SK-N-SH treated with all-trans-retinoic acid at 6 μM for 48 hours (cell line): ENCODE results near the gene HOOK2.
A peak's percentile ranks its signal among the peaks of the same experiment; 100 is the strongest.

Experiments used
- ATAC-seq: fragments of 200-7000 bp; cut with Tn5 transposase; 3 replicates; pipeline ENCODE4 v1.9.1; 2020; ENCODE audit warnings: mild to moderate bottlenecking, moderate library complexity
- ARNTL ChIP-seq: fragments of 450-650 bp; formaldehyde crosslinking; IDR thresholded peaks from 2 replicates; pipeline ENCODE4 v1.5.0; 2020; ENCODE audit warnings: low read depth, mild to moderate bottlenecking, moderate library complexity, borderline replicate concordance
- BACH2 ChIP-seq: fragments of 250-450 bp; sonication (Bioruptor Pico); IDR thresholded peaks from 2 replicates; pipeline ENCODE4 v1.9.0; 2021; ENCODE audit warnings: mild to moderate bottlenecking, borderline replicate concordance
- CSDC2 ChIP-seq: fragments of 250-450 bp; sonication (Bioruptor Pico); IDR thresholded peaks from 2 replicates; pipeline ENCODE4 v1.5.0; 2020; ENCODE audit warnings: mild to moderate bottlenecking, moderate library complexity
- CSRNP3 ChIP-seq: fragments of 250-450 bp; sonication (Bioruptor Pico); IDR thresholded peaks from 2 replicates; pipeline ENCODE4 v1.5.1; 2021; ENCODE audit warnings: mild to moderate bottlenecking, moderate library complexity
- ESRRG ChIP-seq: fragments of 250-450 bp; sonication (Bioruptor Pico); IDR thresholded peaks from 2 replicates; pipeline ENCODE4 v1.6.1; 2021; ENCODE audit warnings: mild to moderate bottlenecking
- GLIS3 ChIP-seq: fragments of 250-450 bp; sonication (Bioruptor Pico); IDR thresholded peaks from 2 replicates; pipeline ENCODE4 v1.5.0; 2020; ENCODE audit warnings: mild to moderate bottlenecking, moderate library complexity
- ISL1 ChIP-seq: fragments of 250-450 bp; sonication (Bioruptor Pico); IDR thresholded peaks from 2 replicates; pipeline ENCODE4 v2.1.2; 2022; ENCODE audit warnings: mild to moderate bottlenecking, moderate library complexity
- OSR1 ChIP-seq: fragments of 250-450 bp; sonication (Bioruptor Pico); IDR thresholded peaks from 2 replicates; pipeline ENCODE4 v1.8.0; 2022; ENCODE audit warnings: moderate library complexity, mild to moderate bottlenecking, inconsistent platforms
- PATZ1 ChIP-seq: fragments of 250-450 bp; sonication (Bioruptor Pico); IDR thresholded peaks from 2 replicates; pipeline ENCODE4 v1.8.0; 2020; ENCODE audit warnings: mild to moderate bottlenecking, moderate library complexity, borderline replicate concordance
- POU6F1 ChIP-seq: fragments of 250-450 bp; sonication (Bioruptor Pico); IDR thresholded peaks from 2 replicates; pipeline ENCODE4 v1.8.0; 2021; ENCODE audit warnings: low read depth, mild to moderate bottlenecking, moderate library complexity, borderline replicate concordance
- PPARA ChIP-seq: fragments of 250-450 bp; sonication (Bioruptor Pico); IDR thresholded peaks from 2 replicates; pipeline ENCODE4 v1.5.0; 2020; ENCODE audit warnings: mild to moderate bottlenecking, borderline replicate concordance
- RARB ChIP-seq: fragments of 250-450 bp; sonication (Bioruptor Pico); IDR thresholded peaks from 2 replicates; pipeline ENCODE4 v1.8.0; 2021; ENCODE audit warnings: mild to moderate bottlenecking, moderate library complexity
- SNAI2 ChIP-seq: fragments of 250-450 bp; sonication (Bioruptor Pico); IDR thresholded peaks from 2 replicates; pipeline ENCODE4 v1.5.0; 2020; ENCODE audit warnings: mild to moderate bottlenecking, moderate library complexity
- TCF4 ChIP-seq: fragments of 250-450 bp; sonication (Bioruptor Pico); IDR thresholded peaks from 2 replicates; pipeline ENCODE4 v1.8.0; 2021; ENCODE audit warnings: mild to moderate bottlenecking, moderate library complexity, borderline replicate concordance
- TOX ChIP-seq: fragments of 250-450 bp; sonication (Bioruptor Pico); IDR thresholded peaks from 2 replicates; pipeline ENCODE4 v1.8.0; 2021; ENCODE audit warnings: mild to moderate bottlenecking, moderate library complexity, borderline replicate concordance
- TSHZ2 ChIP-seq: fragments of 250-450 bp; sonication (Bioruptor Pico); IDR thresholded peaks from 2 replicates; pipeline ENCODE4 v1.5.0; 2020; ENCODE audit warnings: mild to moderate bottlenecking, moderate library complexity
- ZC3H10 ChIP-seq: fragments of 250-450 bp; sonication (Bioruptor Pico); IDR thresholded peaks from 2 replicates; pipeline ENCODE4 v1.5.1; 2021; ENCODE audit warnings: mild to moderate bottlenecking, moderate library complexity
- ZFP3 ChIP-seq: fragments of 250-450 bp; sonication (Bioruptor Pico); IDR thresholded peaks from 2 replicates; pipeline ENCODE4 v1.5.0; 2020; ENCODE audit warnings: mild to moderate bottlenecking, moderate library complexity
- ZFP30 ChIP-seq: fragments of 450-650 bp; formaldehyde crosslinking; IDR thresholded peaks from 2 replicates; pipeline ENCODE4 v1.5.0; 2022; ENCODE audit warnings: mild to moderate bottlenecking, moderate library complexity
- ZNF565 ChIP-seq: fragments of 450-650 bp; formaldehyde crosslinking; conservative IDR thresholded peaks from 2 replicates; pipeline ENCODE4 v1.5.0; 2020; ENCODE audit warnings: low read depth, mild to moderate bottlenecking, moderate library complexity
- ZNF8 ChIP-seq: fragments of 450-650 bp; formaldehyde crosslinking; IDR thresholded peaks from 2 replicates; pipeline ENCODE4 v1.5.0; 2020; ENCODE audit warnings: mild to moderate bottlenecking, moderate library complexity

The HOOK2 gene

GRCh38 chr19:12752056-12752781 lies 23.1 kb downstream of the HOOK2 start:
- TF ChIP-seq OSR1 = no peak
- TF ChIP-seq PATZ1 (CRISPR knock-in tag) = no peak
- TF ChIP-seq CSRNP3 (CRISPR knock-in tag) = no peak
- no peak for TF ChIP-seq TOX (CRISPR knock-in tag)
- TF ChIP-seq ARNTL = no peak
- no peak for TF ChIP-seq CSDC2 (CRISPR knock-in tag)
- no peak for TF ChIP-seq TSHZ2
- TF ChIP-seq PPARA (CRISPR knock-in tag) = no peak
- no peak for TF ChIP-seq ESRRG (CRISPR knock-in tag)
- TF ChIP-seq ZFP30 (CRISPR knock-in tag) = no peak
- ATAC-seq = no peak

- no peak for ATAC-seq
- TF ChIP-seq BACH2 (CRISPR knock-in tag) (no peak), CSDC2 (CRISPR knock-in tag) (no peak), SNAI2 (CRISPR knock-in tag) (no peak), ZNF565 (CRISPR knock-in tag) (no peak), TOX (CRISPR knock-in tag) (no peak), ARNTL (no peak), TCF4 (CRISPR knock-in tag) (no peak), ZC3H10 (CRISPR knock-in tag) (no peak), ZFP3 (CRISPR knock-in tag) (no peak), ZFP30 (CRISPR knock-in tag) (no peak)
These were observed 23.7 kb downstream of the HOOK2 start, which contains the start of gene BEST2 for GRCh38 chr19:12751635-12752034. BEST2 (plus strand) TSS chr19:12751791; CDS start chr19:12752593, 802 bp downstream.

GRCh38 chr19:12750851-12751250 lies 24.5 kb downstream of the HOOK2 start:
- ATAC-seq = peak; percentile 5; the same call in 1 of the 3 replicates

GRCh38 chr19:12749938-12750521 lies 25.3 kb downstream of the HOOK2 start:
- TF ChIP-seq BACH2 (CRISPR knock-in tag) = no peak
- TF ChIP-seq ZC3H10 (CRISPR knock-in tag) = no peak
- no peak for TF ChIP-seq RARB (CRISPR knock-in tag)
- TF ChIP-seq ZNF8 = no peak
- TF ChIP-seq ZNF565 (CRISPR knock-in tag) = no peak
- TF ChIP-seq TOX (CRISPR knock-in tag) = no peak
- TF ChIP-seq GLIS3 = no peak
- TF ChIP-seq ZFP30 (CRISPR knock-in tag) = no peak
- no peak for TF ChIP-seq POU6F1 (CRISPR knock-in tag)
- no peak for TF ChIP-seq OSR1
- no peak for TF ChIP-seq PATZ1 (CRISPR knock-in tag)
- no peak for TF ChIP-seq PPARA (CRISPR knock-in tag)
- no peak for TF ChIP-seq TCF4 (CRISPR knock-in tag)
- TF ChIP-seq ISL1 = no peak
- peak; percentile 58 for ATAC-seq

More at GRCh38 chr19:12750851-12751250, 24.5 kb downstream of the HOOK2 start:
- TF ChIP-seq ARNTL (no peak), SNAI2 (CRISPR knock-in tag) (no peak)
- TF ChIP-seq, all 23 proteins: peak for 0
